PC-3 (cell line): ENCODE measurements around the gene PIGM. TPM values are rescaled to one million over a fixed set of nuclear protein-coding genes. Genes with fewer than 3 reads are reported as not detected.

ENCODE experiments used
- ATAC-seq: fragments of 200-7000 bp; cut with Tn5 transposase; 2 replicates; pipeline ENCODE4 v1.9.1; 2020; ENCODE audit warnings: mild to moderate bottlenecking, moderate library complexity
- BruUV-seq: library from RNA; stranded (reverse); fragments of 400-500 nt; replicated peaks from 2 replicates; lab custom pipeline; 2021; lab: Mats Ljungman, UMichigan
- CTCF ChIA-PET: fragments of 300-600 bp; sonication (Branson Sonifier 250); formaldehyde crosslinking; loops from one replicate; lab custom pipeline; 2022; ENCODE audit warnings: antibody characterized with exemption; lab: Charles Lee
- POLR2A ChIA-PET: fragments of 300-600 bp; sonication (Branson Sonifier 250); formaldehyde crosslinking; loops from one replicate; lab custom pipeline; 2022; ENCODE audit warnings: antibody characterized with exemption; ENCODE audit not compliant: unreplicated experiment; lab: Charles Lee
- DNase-seq: peaks from one replicate; pipeline ENCODE4 v3.0.0-alpha.2; 2015
- H2AFZ ChIP-seq: fragments of 300-600 bp; sonication (generic); 2 replicates; pipeline ENCODE4 v1.6.0; 2016; ENCODE audit warnings: antibody characterized with exemption, low read length
- H3F3A ChIP-seq: fragments of 300-600 bp; sonication (generic); one replicate; pipeline ENCODE4 v1.6.0; 2017; ENCODE audit warnings: antibody characterized with exemption, low read length, control low read depth, mild to moderate bottlenecking; ENCODE audit not compliant: unreplicated experiment
- H3K27ac ChIP-seq: fragments of 300-600 bp; sonication (generic); 2 replicates; pipeline ENCODE4 v1.5.1; 2016; ENCODE audit warnings: mild to moderate bottlenecking, low read length
- H3K27me3 ChIP-seq: fragments of 300-600 bp; sonication (generic); 2 replicates; pipeline ENCODE4 v1.6.1; 2016; ENCODE audit warnings: low read length, mixed read lengths
- H3K36me3 ChIP-seq: fragments of 300-600 bp; sonication (generic); 2 replicates; pipeline ENCODE4 v1.6.1; 2016; ENCODE audit warnings: low read depth, mixed run types, low read length, mixed read lengths
- H3K4me1 ChIP-seq: fragments of 300-600 bp; sonication (generic); 2 replicates; pipeline ENCODE4 v1.5.1; 2016; ENCODE audit warnings: low read length; ENCODE audit not compliant: insufficient read depth
- H3K4me2 ChIP-seq: fragments of 300-600 bp; sonication (generic); 2 replicates; pipeline ENCODE4 v1.6.0; 2016; ENCODE audit warnings: low read length
- H3K4me3 ChIP-seq: fragments of 300-600 bp; sonication (generic); 2 replicates; pipeline ENCODE4 v1.5.1; 2016; ENCODE audit warnings: mild to moderate bottlenecking, low read length, mixed read lengths
- H3K79me2 ChIP-seq: fragments of 300-600 bp; sonication (generic); 2 replicates; pipeline ENCODE4 v1.6.1; 2017; ENCODE audit warnings: low read length, mixed read lengths
- H3K9ac ChIP-seq: fragments of 300-600 bp; sonication (generic); 2 replicates; pipeline ENCODE4 v1.6.0; 2016; ENCODE audit warnings: mild to moderate bottlenecking, low read length
- H3K9me2 ChIP-seq: fragments of 300-600 bp; sonication (generic); replicated peaks from 2 replicates; pipeline ENCODE4 v1.6.1; 2016; ENCODE audit warnings: mixed run types, low read length, mixed read lengths
- H3K9me3 ChIP-seq: fragments of 300-600 bp; sonication (generic); 2 replicates; pipeline ENCODE4 v1.6.1; 2016; ENCODE audit warnings: low read length, mixed read lengths
- H4K20me1 ChIP-seq: fragments of 300-600 bp; sonication (generic); 2 replicates; pipeline ENCODE4 v1.6.1; 2016; ENCODE audit warnings: low read length, mixed read lengths
- CTCF ChIP-seq: fragments of 300-600 bp; sonication (generic); conservative IDR thresholded peaks from 2 replicates; pipeline ENCODE4 v1.5.1; 2017; ENCODE audit warnings: antibody characterized with exemption, low read depth, mild to moderate bottlenecking, low read length
- EZH2 ChIP-seq: fragments of 300-600 bp; sonication (generic); IDR thresholded peaks from one replicate; pipeline ENCODE4 v1.6.1; 2017; ENCODE audit warnings: antibody characterized with exemption, mild to moderate bottlenecking, low read length; ENCODE audit not compliant: unreplicated experiment
- EZH2phosphoT487 ChIP-seq: fragments of 300-600 bp; sonication (generic); IDR thresholded peaks from 2 replicates; pipeline ENCODE4 v1.6.1; 2018; ENCODE audit warnings: mild to moderate bottlenecking, antibody characterized with exemption, low read length, borderline replicate concordance
- intact Hi-C: fragments of 100-400 bp; cut with micrococcal nuclease; formaldehyde crosslinking; loops from 2 replicates; pipeline ENCODE4 v1.9.0; 2023
- total RNA-seq: library from RNA; depleted of rRNA; stranded (reverse); fragments of >200 nt; gene quantifications from 2 replicates; pipeline ENCODE4 v1.2.3, GENCODE V29; 2014

The PIGM gene
- total RNA-seq, 1 experiment from 2014 or later, result 6.9 TPM

- Histone ChIP-seq H3K9me3 (no peaks in the 10 kb centered on the region), H3K4me1 (no peaks in the 10 kb centered on the region), H3K9me2 (no peaks in the 10 kb centered on the region), H3K27ac (no peak overlapping the region), H3F3A (no peaks in the 10 kb centered on the region), H3K79me2 (no peaks in the 10 kb centered on the region), H3K4me3 (no peak overlapping the region), H3K4me2 (no peak overlapping the region), H3K27me3 (peaks cover 64% of the 10 kb centered on the region), H2AFZ (no peak overlapping the region), H4K20me1 (no peaks in the 10 kb centered on the region), H3K36me3 (no peaks in the 10 kb centered on the region), H3K9ac (no peak overlapping the region)
- no peak for ATAC-seq
- CTCF ChIA-PET, result no interaction called here
- no peak for TF ChIP-seq CTCF
- TF ChIP-seq EZH2, result no peak
- no peak for TF ChIP-seq EZH2phosphoT487
- no TSS peak for BruUV-seq
- intact Hi-C loops, result no loop called here
- no peak for DNase-seq
- POLR2A ChIA-PET, result no interaction called here
These were observed 17.3 kb upstream of the PIGM start for GRCh38 chr1:160049101-160049500.

GRCh38 chr1:160048335-160048734 lies 16.5 kb upstream of the PIGM start:
- BruUV-seq, result no TSS peak

More at GRCh38 chr1:160048335-160048734, 16.5 kb upstream of the PIGM start:
- H3K4me3 ChIP-seq, result no peak overlapping the region
- H3K4me1 ChIP-seq, result no peaks in the 10 kb centered on the region
- intact Hi-C loops, result no loop called here
- no peaks in the 10 kb centered on the region for H3F3A ChIP-seq
- H3K36me3 ChIP-seq, result no peaks in the 10 kb centered on the region
- no peak overlapping the region for H3K27ac ChIP-seq
- ChIA-PET POLR2A (no interaction called here), CTCF (no interaction called here)
- no peaks in the 10 kb centered on the region for H3K9me3 ChIP-seq
- no peak overlapping the region for H2AFZ ChIP-seq
- ATAC-seq (no peak), DNase-seq (no peak)
- H3K4me2 ChIP-seq, result no peak overlapping the region
- H3K9ac ChIP-seq, result no peak overlapping the region
- peaks cover 57% of the 10 kb centered on the region for H3K27me3 ChIP-seq
- no peaks in the 10 kb centered on the region for H4K20me1 ChIP-seq
- TF ChIP-seq EZH2phosphoT487, result no peak
- TF ChIP-seq EZH2, result no peak
- no peak for TF ChIP-seq CTCF
- no peaks in the 10 kb centered on the region for H3K79me2 ChIP-seq
- H3K9me2 ChIP-seq, result no peaks in the 10 kb centered on the region
